Uterus (tissue), 2 donors: ENCODE data around the gene CALN1.

Experiments used
- POLR2A ChIP-seq, 2 donors: fragments of 450-650 bp; IDR thresholded peaks; one replicate each; pipeline ENCODE4 v1.6.1; 2016; ENCODE audit warnings: antibody characterized with exemption in 2 of 2, mild to moderate bottlenecking in 1 of 2, moderate library complexity in 1 of 2
- TF ChIP-seq, protein P1 (sequence below), 4 experiments: fragments of 200-600 bp in 2 of 4; fragments of 450-650 bp in 2 of 4; sonication (generic) in 2 of 4; IDR thresholded peaks; one replicate each; pipeline ENCODE4 v1.5.1; 2016 to 2019; ENCODE audit warnings: antibody characterized with exemption in 4 of 4, mild to moderate bottlenecking in 2 of 4, moderate library complexity in 1 of 4

DNA sequence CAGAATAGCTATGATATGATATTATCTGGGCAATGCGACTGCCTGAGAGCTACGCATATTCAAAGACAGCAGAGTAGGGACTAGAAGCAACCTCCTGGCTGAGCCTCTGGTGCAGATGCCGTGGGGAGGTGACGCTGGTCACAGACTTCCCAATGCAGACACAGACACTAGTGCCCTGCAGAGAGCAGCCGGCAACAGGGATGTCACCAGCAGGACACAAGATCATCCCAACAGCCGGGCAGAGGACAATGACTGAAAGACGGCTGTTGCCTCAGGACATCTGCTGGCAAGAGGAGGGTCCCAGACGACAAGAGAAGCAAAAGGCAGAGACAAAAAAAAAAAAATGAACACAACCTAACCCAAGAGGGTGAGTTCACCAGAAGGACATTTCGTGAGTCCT is 104.6 kb downstream of the CALN1 start:
- no peak for TF ChIP-seq POLR2A (IDR thresholded peaks at IDR 0.05)
- TF ChIP-seq, protein P1, sequence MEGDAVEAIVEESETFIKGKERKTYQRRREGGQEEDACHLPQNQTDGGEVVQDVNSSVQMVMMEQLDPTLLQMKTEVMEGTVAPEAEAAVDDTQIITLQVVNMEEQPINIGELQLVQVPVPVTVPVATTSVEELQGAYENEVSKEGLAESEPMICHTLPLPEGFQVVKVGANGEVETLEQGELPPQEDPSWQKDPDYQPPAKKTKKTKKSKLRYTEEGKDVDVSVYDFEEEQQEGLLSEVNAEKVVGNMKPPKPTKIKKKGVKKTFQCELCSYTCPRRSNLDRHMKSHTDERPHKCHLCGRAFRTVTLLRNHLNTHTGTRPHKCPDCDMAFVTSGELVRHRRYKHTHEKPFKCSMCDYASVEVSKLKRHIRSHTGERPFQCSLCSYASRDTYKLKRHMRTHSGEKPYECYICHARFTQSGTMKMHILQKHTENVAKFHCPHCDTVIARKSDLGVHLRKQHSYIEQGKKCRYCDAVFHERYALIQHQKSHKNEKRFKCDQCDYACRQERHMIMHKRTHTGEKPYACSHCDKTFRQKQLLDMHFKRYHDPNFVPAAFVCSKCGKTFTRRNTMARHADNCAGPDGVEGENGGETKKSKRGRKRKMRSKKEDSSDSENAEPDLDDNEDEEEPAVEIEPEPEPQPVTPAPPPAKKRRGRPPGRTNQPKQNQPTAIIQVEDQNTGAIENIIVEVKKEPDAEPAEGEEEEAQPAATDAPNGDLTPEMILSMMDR (IDR thresholded peaks at IDR 0.05): no peak
